DND-41 (cell line): Measurements from ENCODE around the gene CD244.
A peak's percentile ranks its signal among the peaks of the same experiment; 100 is the strongest.

Experiments
- ATAC-seq: fragments of 200-7000 bp; cut with Tn5 transposase; 3 replicates; pipeline ENCODE4 v1.9.1; 2021; ENCODE audit warnings: low read depth; ENCODE audit not compliant: insufficient read depth
- DNase-seq: peaks from one replicate; pipeline ENCODE4 v3.0.0-alpha.2; 2020
- H2AFZ ChIP-seq: 2 replicates; pipeline ENCODE4 v1.6.0; 2012; ENCODE audit warnings: low read depth, low read length
- H3K27ac ChIP-seq: 2 replicates; pipeline ENCODE4 v1.5.1; 2012; ENCODE audit warnings: low read length, inconsistent platforms
- H3K27me3 ChIP-seq: fragments of 200-600 bp; sonication (generic); 2 replicates; pipeline ENCODE4 v1.6.0; 2012; ENCODE audit warnings: low read length, mild to moderate bottlenecking, inconsistent platforms; ENCODE audit not compliant: insufficient read depth, poor library complexity
- H3K36me3 ChIP-seq: 2 replicates; pipeline ENCODE4 v1.5.1; 2012; ENCODE audit warnings: low read length, inconsistent platforms; ENCODE audit not compliant: insufficient read depth
- H3K4me1 ChIP-seq: 2 replicates; pipeline ENCODE4 v1.5.1; 2012; ENCODE audit warnings: mild to moderate bottlenecking, low read length; ENCODE audit not compliant: insufficient read depth
- H3K4me2 ChIP-seq: 2 replicates; pipeline ENCODE4 v1.6.0; 2012; ENCODE audit warnings: mild to moderate bottlenecking, moderate library complexity, low read length, inconsistent platforms; ENCODE audit not compliant: insufficient read depth
- H3K4me3 ChIP-seq, 2 experiments: fragments of 200-600 bp in 1 of 2; shearing (Covaris generic) in 1 of 2; 2 replicates each; pipeline ENCODE4 v1.5.1; 2012 to 2016; ENCODE audit warnings: inconsistent platforms in 2 of 2, low read length in 2 of 2, mild to moderate bottlenecking in 2 of 2, low read depth in 1 of 2, moderate library complexity in 1 of 2
- H3K79me2 ChIP-seq: 2 replicates; pipeline ENCODE4 v1.6.0; 2012; ENCODE audit warnings: low read length, inconsistent platforms; ENCODE audit not compliant: insufficient read depth
- H3K9ac ChIP-seq: 2 replicates; pipeline ENCODE4 v1.6.0; 2012; ENCODE audit warnings: low read depth, mild to moderate bottlenecking, inconsistent platforms, low read length, moderate library complexity
- H3K9me3 ChIP-seq: 2 replicates; pipeline ENCODE4 v1.5.1; 2012; ENCODE audit warnings: low read length, moderate library complexity, mild to moderate bottlenecking, inconsistent platforms; ENCODE audit not compliant: insufficient read depth, severe bottlenecking
- H4K20me1 ChIP-seq: 2 replicates; pipeline ENCODE4 v1.6.0; 2012; ENCODE audit warnings: low read length; ENCODE audit not compliant: insufficient read depth
- EZH2 ChIP-seq: IDR thresholded peaks from 3 replicates; pipeline ENCODE4 v1.6.1; 2012; ENCODE audit warnings: borderline replicate concordance, low read depth, mild to moderate bottlenecking, moderate library complexity, low read length, inconsistent platforms; ENCODE audit not compliant: severe bottlenecking
- TF ChIP-seq, protein P1 (sequence below): IDR thresholded peaks from 2 replicates; pipeline ENCODE4 v1.5.1; 2012; ENCODE audit warnings: borderline replicate concordance, low read length, moderate library complexity, mild to moderate bottlenecking; ENCODE audit not compliant: poor library complexity, severe bottlenecking; ENCODE audit errors: extremely low read depth

The CD244 gene

GRCh38 chr1:160818207-160818937, 44.3 kb downstream of the CD244 start:
- no peaks in the 10 kb centered on the region for H3K9me3 ChIP-seq
- H3K4me2 ChIP-seq, result no peak overlapping the region
- ATAC-seq, result peak; percentile 54; the same call in 1 of the 3 replicates
- H3K36me3 ChIP-seq, result no peaks in the 10 kb centered on the region
- H2AFZ ChIP-seq, result no peak overlapping the region
- TF ChIP-seq, protein P1, sequence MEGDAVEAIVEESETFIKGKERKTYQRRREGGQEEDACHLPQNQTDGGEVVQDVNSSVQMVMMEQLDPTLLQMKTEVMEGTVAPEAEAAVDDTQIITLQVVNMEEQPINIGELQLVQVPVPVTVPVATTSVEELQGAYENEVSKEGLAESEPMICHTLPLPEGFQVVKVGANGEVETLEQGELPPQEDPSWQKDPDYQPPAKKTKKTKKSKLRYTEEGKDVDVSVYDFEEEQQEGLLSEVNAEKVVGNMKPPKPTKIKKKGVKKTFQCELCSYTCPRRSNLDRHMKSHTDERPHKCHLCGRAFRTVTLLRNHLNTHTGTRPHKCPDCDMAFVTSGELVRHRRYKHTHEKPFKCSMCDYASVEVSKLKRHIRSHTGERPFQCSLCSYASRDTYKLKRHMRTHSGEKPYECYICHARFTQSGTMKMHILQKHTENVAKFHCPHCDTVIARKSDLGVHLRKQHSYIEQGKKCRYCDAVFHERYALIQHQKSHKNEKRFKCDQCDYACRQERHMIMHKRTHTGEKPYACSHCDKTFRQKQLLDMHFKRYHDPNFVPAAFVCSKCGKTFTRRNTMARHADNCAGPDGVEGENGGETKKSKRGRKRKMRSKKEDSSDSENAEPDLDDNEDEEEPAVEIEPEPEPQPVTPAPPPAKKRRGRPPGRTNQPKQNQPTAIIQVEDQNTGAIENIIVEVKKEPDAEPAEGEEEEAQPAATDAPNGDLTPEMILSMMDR, result no peak
- TF ChIP-seq EZH2, result no peak
- no peak overlapping the region for H3K4me3 ChIP-seq
- no peaks in the 10 kb centered on the region for H4K20me1 ChIP-seq
- no peaks in the 10 kb centered on the region for H3K79me2 ChIP-seq
- no peak overlapping the region for H3K27ac ChIP-seq
- no peak overlapping the region for H3K9ac ChIP-seq
- DNase-seq, result no peak
- H3K27me3 ChIP-seq, result no peaks in the 10 kb centered on the region
- H3K4me1 ChIP-seq, result no peaks in the 10 kb centered on the region

- TF ChIP-seq, protein P1, result no peak
- TF ChIP-seq EZH2, result no peak
- H3K36me3 ChIP-seq, result no peaks in the 10 kb centered on the region
- no peaks in the 10 kb centered on the region for H4K20me1 ChIP-seq
- H3K27ac ChIP-seq, result no peak overlapping the region
- H3K79me2 ChIP-seq, result no peaks in the 10 kb centered on the region
- no peak overlapping the region for H3K9ac ChIP-seq
- no peaks in the 10 kb centered on the region for H3K4me1 ChIP-seq
- H2AFZ ChIP-seq, result no peak overlapping the region
- no peaks in the 10 kb centered on the region for H3K9me3 ChIP-seq
- H3K4me2 ChIP-seq, result no peak overlapping the region
- no peak for DNase-seq
- ATAC-seq, result no peak
- H3K4me3 ChIP-seq, result no peak overlapping the region
- no peaks in the 10 kb centered on the region for H3K27me3 ChIP-seq
These were observed 47.8 kb downstream of the CD244 start for GRCh38 chr1:160814856-160815255.

DNA sequence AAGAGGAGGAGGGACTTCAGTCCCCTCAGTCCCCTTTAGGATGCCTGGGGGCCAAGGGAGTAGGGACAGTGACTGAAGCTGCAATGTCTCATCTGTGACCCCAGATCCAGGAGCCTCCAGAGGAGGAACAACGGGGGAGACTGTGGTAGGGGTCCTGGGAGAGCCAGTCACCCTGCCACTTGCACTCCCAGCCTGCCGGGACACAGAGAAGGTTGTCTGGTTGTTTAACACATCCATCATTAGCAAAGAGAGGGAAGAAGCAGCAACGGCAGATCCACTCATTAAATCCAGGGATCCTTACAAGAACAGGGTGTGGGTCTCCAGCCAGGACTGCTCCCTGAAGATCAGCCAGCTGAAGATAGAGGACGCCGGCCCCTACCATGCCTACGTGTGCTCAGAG, 48.4 kb downstream of the CD244 start:
- Histone ChIP-seq H3K4me2 (no peak overlapping the region), H3K27ac (no peak overlapping the region)

More for the DNA sequence above, 48.4 kb downstream of the CD244 start:
- Histone ChIP-seq H3K4me3 (no peak overlapping the region), H3K79me2 (no peaks in the 10 kb centered on the region), H3K9me3 (no peaks in the 10 kb centered on the region), H2AFZ (no peak overlapping the region), H4K20me1 (no peaks in the 10 kb centered on the region), H3K27me3 (no peaks in the 10 kb centered on the region), H3K4me1 (no peaks in the 10 kb centered on the region), H3K36me3 (no peaks in the 10 kb centered on the region), H3K9ac (no peak overlapping the region)
- no peak for DNase-seq
- ATAC-seq, result no peak
- no peak for TF ChIP-seq EZH2
- TF ChIP-seq, protein P1, result no peak
